GM23248 (cell line): ENCODE measurements around the gene IKZF2. TPM values are rescaled to one million over a fixed set of nuclear protein-coding genes. Genes with fewer than 3 reads are reported as not detected.

ENCODE experiments used
- DNase-seq: peaks from one replicate; pipeline ENCODE4 v3.0.0-alpha.2; 2015
- H2AFZ ChIP-seq: fragments of 200-600 bp; sonication (generic); 2 replicates; pipeline ENCODE4 v1.6.1; 2016; ENCODE audit warnings: antibody characterized with exemption
- H3F3A ChIP-seq: fragments of 200-600 bp; sonication (generic); 2 replicates; pipeline ENCODE4 v1.6.1; 2016; ENCODE audit warnings: mild to moderate bottlenecking, antibody characterized with exemption, mixed run types; ENCODE audit not compliant: insufficient read depth
- H3K27ac ChIP-seq: fragments of 200-600 bp; sonication (generic); 2 replicates; pipeline ENCODE4 v1.5.1; 2016; ENCODE audit warnings: mild to moderate bottlenecking
- H3K27me3 ChIP-seq: fragments of 200-600 bp; sonication (generic); replicated peaks from 2 replicates; pipeline ENCODE4 v1.6.1; 2016; ENCODE audit warnings: mild to moderate bottlenecking; ENCODE audit not compliant: insufficient read depth
- H3K36me3 ChIP-seq: fragments of 200-600 bp; sonication (generic); 2 replicates; pipeline ENCODE4 v1.6.1; 2016; ENCODE audit warnings: low read depth, mild to moderate bottlenecking
- H3K4me1 ChIP-seq: fragments of 200-600 bp; sonication (generic); 2 replicates; pipeline ENCODE4 v1.6.1; 2016; ENCODE audit warnings: mild to moderate bottlenecking; ENCODE audit not compliant: insufficient read depth
- H3K4me2 ChIP-seq: fragments of 200-600 bp; sonication (generic); one replicate; pipeline ENCODE4 v1.6.1; 2016; ENCODE audit warnings: mild to moderate bottlenecking; ENCODE audit not compliant: unreplicated experiment
- H3K4me3 ChIP-seq: fragments of 200-600 bp; sonication (generic); 2 replicates; pipeline ENCODE4 v1.5.1; 2016; ENCODE audit warnings: mild to moderate bottlenecking
- H3K79me2 ChIP-seq: fragments of 200-600 bp; sonication (generic); 2 replicates; pipeline ENCODE4 v1.6.1; 2016; ENCODE audit warnings: mild to moderate bottlenecking; ENCODE audit not compliant: insufficient read depth
- H3K9ac ChIP-seq: fragments of 200-600 bp; sonication (generic); 2 replicates; pipeline ENCODE4 v1.6.1; 2016; ENCODE audit warnings: mild to moderate bottlenecking
- H3K9me2 ChIP-seq: fragments of 200-600 bp; sonication (generic); 2 replicates; pipeline ENCODE4 v1.6.1; 2016; ENCODE audit warnings: mixed run types, mild to moderate bottlenecking, moderate library complexity; ENCODE audit not compliant: insufficient read depth
- H3K9me3 ChIP-seq: fragments of 200-600 bp; sonication (generic); one replicate; pipeline ENCODE4 v1.6.1; 2017; ENCODE audit warnings: low read depth
- H4K20me1 ChIP-seq: fragments of 200-600 bp; sonication (generic); 2 replicates; pipeline ENCODE4 v1.6.0; 2016; ENCODE audit not compliant: insufficient read depth
- EZH2 ChIP-seq: fragments of 200-600 bp; sonication (generic); IDR thresholded peaks from 2 replicates; pipeline ENCODE4 v1.6.1; 2018; ENCODE audit warnings: antibody characterized with exemption, mild to moderate bottlenecking; ENCODE audit not compliant: insufficient read depth, poor library complexity, severe bottlenecking
- EZH2phosphoT487 ChIP-seq: fragments of 200-600 bp; sonication (generic); IDR thresholded peaks from 2 replicates; pipeline ENCODE4 v1.6.1; 2018; ENCODE audit warnings: antibody characterized with exemption, moderate library complexity, mild to moderate bottlenecking, low read depth; ENCODE audit not compliant: insufficient read depth
- WGBS, 2 experiments: methylation state at CpG; one replicate each; pipeline ENCODE4 v1.1.6; 2015 to 2017; ENCODE audit warnings: low lambda C conversion rate in 2 of 2, low coverage in 1 of 2; ENCODE audit errors: missing lambda C conversion rate in 2 of 2; 5-methylcytosine and 5-hydroxymethylcytosine counted together
- in situ Hi-C: fragments of 300-500 bp; cut with MboI; formaldehyde crosslinking; loops from 2 replicates; pipeline ENCODE4 v1.15.0; 2020
- polyA plus RNA-seq: library from polyadenylated mRNA; unstranded; fragments of >200 nt; fragmentation: Nextera tagmentation; extraction: Ambion mirVana; gene quantifications from 2 replicates; pipeline ENCODE4 v1.2.1, GENCODE V29; 2016
- total RNA-seq: library from RNA; depleted of rRNA; stranded (reverse); fragments of >200 nt; shearing (Covaris generic); gene quantifications from 2 replicates; pipeline ENCODE4 v1.2.3, GENCODE V29; 2014

IKZF2 gene
- total and polyA plus RNA-seq, 2 experiments from 2014 or later = 3.4 to 13.5 TPM

- Histone ChIP-seq H3K27me3 (no peaks in the 10 kb centered on the region), H3K4me2 (no peak overlapping the region), H3K9ac (no peak overlapping the region), H3K36me3 (peaks cover 22% of the 10 kb centered on the region; the same call in 1 of the 2 replicates), H3K9me3 (no peaks in the 10 kb centered on the region), H2AFZ (no peak overlapping the region), H3K27ac (peak overlapping the region; percentile 22; the same call in 1 of the 2 replicates), H3F3A (peaks cover 2% of the 10 kb centered on the region), H3K9me2 (no peaks in the 10 kb centered on the region), H3K4me3 (no peak overlapping the region), H3K79me2 (peaks cover 2% of the 10 kb centered on the region; the same call in 1 of the 2 replicates), H3K4me1 (peaks cover 12% of the 10 kb centered on the region), H4K20me1 (no peaks in the 10 kb centered on the region)
- DNase-seq = no peak
- TF ChIP-seq EZH2phosphoT487 = no peak
- TF ChIP-seq EZH2 = no peak
- WGBS, 2 experiments = 98 to 100% methylated on average over 3 of the region's 3 CpGs
- in situ Hi-C loops = no loop called here
Observed at GRCh38 chr2:213016166-213016983, 135.0 kb downstream of the IKZF2 start.

- in situ Hi-C loops = no loop called here
- Histone ChIP-seq H3F3A (no peaks in the 10 kb centered on the region), H3K9ac (no peak overlapping the region), H3K27ac (no peak overlapping the region), H4K20me1 (no peaks in the 10 kb centered on the region), H3K4me3 (no peak overlapping the region), H2AFZ (no peak overlapping the region), H3K9me2 (no peaks in the 10 kb centered on the region), H3K4me2 (no peak overlapping the region), H3K4me1 (peaks cover 10% of the 10 kb centered on the region), H3K27me3 (no peaks in the 10 kb centered on the region), H3K79me2 (peaks cover 2% of the 10 kb centered on the region; the same call in 1 of the 2 replicates), H3K36me3 (peaks cover 20% of the 10 kb centered on the region; the same call in 1 of the 2 replicates), H3K9me3 (no peaks in the 10 kb centered on the region)
- DNase-seq = no peak
- TF ChIP-seq EZH2phosphoT487 (no peak), EZH2 (no peak)
- 95% methylated on average over 7 of the region's 7 CpGs for WGBS, 2 experiments
Observed at GRCh38 chr2:213015387-213016165, 135.8 kb downstream of the IKZF2 start.

- in situ Hi-C loops = no loop called here
- Histone ChIP-seq H3K9me3 (no peaks in the 10 kb centered on the region), H3K79me2 (no peaks in the 10 kb centered on the region), H3K4me3 (no peak overlapping the region), H3K9ac (no peak overlapping the region), H3K4me2 (no peak overlapping the region), H4K20me1 (no peaks in the 10 kb centered on the region), H3K4me1 (peaks cover 10% of the 10 kb centered on the region), H2AFZ (no peak overlapping the region), H3K27me3 (no peaks in the 10 kb centered on the region), H3K9me2 (no peaks in the 10 kb centered on the region), H3K27ac (no peak overlapping the region), H3K36me3 (peaks cover 16% of the 10 kb centered on the region; the same call in 1 of the 2 replicates), H3F3A (no peaks in the 10 kb centered on the region)
- DNase-seq = no peak
- WGBS, 2 experiments = 96 to 98% methylated on average over 2 of the region's 2 CpGs
- no peak for TF ChIP-seq EZH2phosphoT487
- no peak for TF ChIP-seq EZH2
Observed at GRCh38 chr2:213013979-213014378, 137.4 kb downstream of the IKZF2 start.

GRCh38 chr2:213011505-213011904, 139.9 kb downstream of the IKZF2 start:
- no peak overlapping the region for H3K9ac ChIP-seq
- H3K4me2 ChIP-seq = no peak overlapping the region
- no peaks in the 10 kb centered on the region for H3K4me1 ChIP-seq
- no peaks in the 10 kb centered on the region for H4K20me1 ChIP-seq
- H3F3A ChIP-seq = no peaks in the 10 kb centered on the region
- H3K9me2 ChIP-seq = no peaks in the 10 kb centered on the region
- no peak overlapping the region for H2AFZ ChIP-seq
- in situ Hi-C loops = no loop called here
- DNase-seq = no peak
- WGBS, 2 experiments = 96% methylated on average over 1 of the region's 1 CpG
- no peaks in the 10 kb centered on the region for H3K79me2 ChIP-seq
- H3K27ac ChIP-seq = no peak overlapping the region
- no peaks in the 10 kb centered on the region for H3K27me3 ChIP-seq
- peaks cover 17% of the 10 kb centered on the region; the same call in 1 of the 2 replicates for H3K36me3 ChIP-seq
- TF ChIP-seq EZH2phosphoT487 = no peak
- TF ChIP-seq EZH2 = no peak
- no peak overlapping the region for H3K4me3 ChIP-seq
- H3K9me3 ChIP-seq = no peaks in the 10 kb centered on the region
